MV-4-11 (cell line): ENCODE results near the gene TRAPPC12.
"Not testable (repeated sequence)": the region's sequence is repeated elsewhere in the genome, so short reads cannot be mapped to it uniquely, and the experiment has no call there.

ENCODE experiments used
- DNase-seq: peaks from one replicate; lab custom pipeline; 2025; lab: John Stamatoyannopoulos, UW

Gene TRAPPC12

GRCh38 chr2:3432693-3433338 is 53.3 kb downstream of the TRAPPC12 start:
- no peak for DNase-seq

- DNase-seq = no peak
Measured at GRCh38 chr2:3433339-3433699, 53.8 kb downstream of the TRAPPC12 start.

GRCh38 chr2:3433776-3434400 is 54.4 kb downstream of the TRAPPC12 start:
- DNase-seq = no peak

- DNase-seq = no peak
Measured at GRCh38 chr2:3434654-3435053, 55.2 kb downstream of the TRAPPC12 start.

- no peak for DNase-seq
Measured at GRCh38 chr2:3435445-3435844, 56.0 kb downstream of the TRAPPC12 start.

GRCh38 chr2:3440477-3440876 is 61.0 kb downstream of the TRAPPC12 start:
- DNase-seq = no peak

GRCh38 chr2:3441465-3441864 is 62.0 kb downstream of the TRAPPC12 start:
- DNase-seq = no peak

- no peak for DNase-seq
Measured at GRCh38 chr2:3442185-3442584, 62.7 kb downstream of the TRAPPC12 start.

GRCh38 chr2:3443083-3443482 is 63.6 kb downstream of the TRAPPC12 start:
- DNase-seq = no peak

- no peak for DNase-seq
Measured at GRCh38 chr2:3443506-3444084, 64.1 kb downstream of the TRAPPC12 start.

- no peak for DNase-seq
Measured at GRCh38 chr2:3445891-3446290, 66.4 kb downstream of the TRAPPC12 start.

GRCh38 chr2:3446381-3446780 is 66.9 kb downstream of the TRAPPC12 start:
- no peak for DNase-seq

- peak; percentile 28 for DNase-seq
Measured at GRCh38 chr2:3447186-3447585, 67.7 kb downstream of the TRAPPC12 start.

- no peak for DNase-seq
Measured at GRCh38 chr2:3447789-3448317, 68.4 kb downstream of the TRAPPC12 start.

- DNase-seq = not testable (repeated sequence)
Measured at GRCh38 chr2:3448441-3448911, 69.0 kb downstream of the TRAPPC12 start.

GRCh38 chr2:3449086-3449485 is 69.6 kb downstream of the TRAPPC12 start:
- DNase-seq = no peak

- DNase-seq = no peak
Measured at GRCh38 chr2:3449936-3450335, 70.4 kb downstream of the TRAPPC12 start.

GRCh38 chr2:3450385-3451010 is 71.0 kb downstream of the TRAPPC12 start:
- no peak for DNase-seq

GRCh38 chr2:3451169-3451568 is 71.7 kb downstream of the TRAPPC12 start:
- no peak for DNase-seq

GRCh38 chr2:3451926-3452671 is 72.6 kb downstream of the TRAPPC12 start:
- DNase-seq = no peak

GRCh38 chr2:3453190-3453999 is 73.9 kb downstream of the TRAPPC12 start:
- DNase-seq = no peak
